ENCODE data around the gene PAM16. TPM values are rescaled to one million over a fixed set of nuclear protein-coding genes. Genes with fewer than 3 reads are reported as not detected.

The PAM16 gene
- total and polyA plus RNA-seq, 5 donors, result 57.6 to 131 (median 59.8) TPM

DNA sequence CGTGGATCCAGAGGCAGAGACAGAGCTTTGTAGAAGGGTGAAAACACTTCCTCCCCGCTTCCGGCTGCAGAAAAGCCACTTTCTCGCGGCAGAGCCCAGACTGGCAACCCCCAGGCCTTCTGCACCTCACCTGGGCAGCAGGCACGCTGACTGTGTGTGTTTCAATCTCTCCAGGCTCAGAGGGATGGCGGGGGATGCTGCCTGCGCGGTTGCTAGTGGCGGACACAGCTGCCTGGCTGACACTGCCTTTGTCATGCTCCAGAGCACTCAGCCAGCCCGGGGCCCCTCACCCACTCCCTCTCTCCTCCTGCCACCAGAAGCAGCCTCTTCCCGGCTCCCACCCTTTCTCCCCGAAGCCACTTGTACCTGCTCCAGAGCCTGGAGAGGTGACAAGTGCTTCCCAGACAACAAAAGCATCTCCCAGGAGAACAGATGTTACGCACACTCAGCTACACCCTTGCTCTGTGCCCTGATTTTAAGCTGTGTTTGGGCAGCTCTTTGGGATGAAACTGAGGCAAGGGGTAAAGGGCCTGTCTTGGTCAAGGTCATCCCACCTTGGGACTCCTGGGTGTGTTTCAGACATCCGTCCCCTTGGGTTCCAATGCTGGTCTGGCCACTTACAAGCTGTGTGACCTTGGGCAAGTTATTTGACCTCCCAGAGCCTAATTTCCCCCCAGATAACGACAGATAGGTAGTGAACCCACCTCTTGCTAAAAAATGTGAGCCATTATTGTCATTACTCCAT is 44.5 kb downstream of the PAM16 start:
- intact Hi-C loops (cut with DNase I), result no loop called here
- ATAC-seq, result no peak
- Histone ChIP-seq H3K27me3 (ENCODE audit: control insufficient read depth, insufficient read depth) (no peaks in the 10 kb centered on the region), H3K4me1 (ENCODE audit: control insufficient read depth, insufficient read depth, low read length) (peaks cover 5% of the 10 kb centered on the region), H3K27ac (ENCODE audit: low read length) (peak overlapping the region; percentile 82), H3K9me3 (ENCODE audit: control insufficient read depth, low read length) (no peaks in the 10 kb centered on the region), H3K4me3 (ENCODE audit: low read length) (peak overlapping the region; percentile 41)
- WGBS, result 62% methylated on average over 16 of the region's 16 CpGs
- no peak for DNase-seq

DNA sequence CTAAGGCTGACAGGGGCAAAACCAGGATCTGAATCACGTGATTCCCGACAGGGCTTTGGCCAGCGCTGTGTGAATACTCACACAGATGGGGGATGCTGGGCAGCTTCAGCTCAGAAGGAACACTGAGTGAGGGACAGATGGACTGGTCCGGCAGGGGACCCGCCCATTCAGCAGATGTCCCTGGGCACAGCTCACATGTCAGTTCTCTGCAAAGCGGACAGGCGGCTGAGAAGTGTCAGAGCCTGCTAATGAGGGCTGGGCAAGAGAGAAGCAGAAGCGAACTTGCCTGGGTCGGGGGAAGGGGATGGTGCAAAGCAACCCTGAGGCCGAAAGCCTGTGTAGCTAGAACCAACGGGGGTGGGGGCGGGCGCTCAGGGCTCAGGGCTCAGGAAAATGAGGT is 47.1 kb downstream of the PAM16 start:
- no peaks in the 10 kb centered on the region for H3K9me3 ChIP-seq (ENCODE audit: control insufficient read depth, low read length)
- no peak for DNase-seq
- no peaks in the 10 kb centered on the region for H3K27me3 ChIP-seq (ENCODE audit: control insufficient read depth, insufficient read depth)
- H3K27ac ChIP-seq (ENCODE audit: low read length), result no peak overlapping the region
- H3K4me1 ChIP-seq (ENCODE audit: control insufficient read depth, insufficient read depth, low read length), result peaks cover 7% of the 10 kb centered on the region
- 75% methylated on average over 13 of the region's 13 CpGs for WGBS
- no peak overlapping the region for H3K4me3 ChIP-seq (ENCODE audit: low read length)
- intact Hi-C loops (cut with DNase I), result no loop called here
- ATAC-seq, result no peak

DNA sequence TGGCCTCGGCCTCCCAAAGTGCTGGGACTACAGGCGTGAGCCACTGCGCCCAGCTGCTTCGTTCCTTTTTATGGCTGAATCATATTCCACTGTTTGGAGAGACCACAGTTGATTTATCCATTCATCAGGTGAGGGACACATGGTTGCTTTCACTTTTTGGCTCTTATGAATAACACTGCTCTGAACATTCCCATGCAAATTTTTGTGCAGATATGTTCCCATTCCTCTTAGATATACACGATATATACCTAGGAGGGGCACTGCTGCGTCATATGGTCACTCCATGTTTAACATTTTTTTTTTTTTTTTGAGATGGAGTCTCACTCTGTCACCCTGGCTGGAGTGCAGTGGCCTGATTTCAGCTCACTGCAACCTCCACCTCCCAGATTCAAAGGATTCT is 49.2 kb downstream of the PAM16 start:
- DNase-seq, result no peak
- WGBS, result 98% methylated on average over 6 of the region's 6 CpGs
- H3K4me3 ChIP-seq (ENCODE audit: low read length), result no peak overlapping the region
- ATAC-seq, result no peak
- intact Hi-C loops (cut with DNase I), result no loop called here
- H3K4me1 ChIP-seq (ENCODE audit: control insufficient read depth, insufficient read depth, low read length), result peaks cover 7% of the 10 kb centered on the region
- H3K27me3 ChIP-seq (ENCODE audit: control insufficient read depth, insufficient read depth), result no peaks in the 10 kb centered on the region
- no peak overlapping the region for H3K27ac ChIP-seq (ENCODE audit: low read length)
- no peaks in the 10 kb centered on the region for H3K9me3 ChIP-seq (ENCODE audit: control insufficient read depth, low read length)

DNA sequence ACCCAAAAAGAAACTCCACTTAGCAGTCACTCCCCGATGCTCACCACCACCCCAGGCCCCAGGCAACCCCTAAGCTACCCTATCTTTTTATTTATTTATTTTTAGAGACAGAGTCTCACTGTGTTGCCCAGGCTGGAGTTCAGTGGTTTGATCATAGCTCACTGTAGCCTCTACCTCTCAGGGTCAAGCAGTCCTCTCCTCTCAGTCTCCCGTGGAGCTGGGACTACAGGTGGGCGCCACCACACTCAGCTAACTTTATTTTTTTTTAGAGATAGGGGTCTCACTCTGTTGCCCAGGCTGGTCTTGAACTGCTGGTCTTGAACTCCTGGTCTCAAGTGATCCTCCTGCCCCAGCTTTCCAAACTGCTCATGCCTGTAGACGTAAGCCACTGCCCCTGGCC is 49.9 kb downstream of the PAM16 start:
- no peak for ATAC-seq
- Histone ChIP-seq H3K27ac (ENCODE audit: low read length) (no peak overlapping the region), H3K4me1 (ENCODE audit: control insufficient read depth, insufficient read depth, low read length) (peaks cover 2% of the 10 kb centered on the region), H3K27me3 (ENCODE audit: control insufficient read depth, insufficient read depth) (no peaks in the 10 kb centered on the region), H3K9me3 (ENCODE audit: control insufficient read depth, low read length) (no peaks in the 10 kb centered on the region), H3K4me3 (ENCODE audit: low read length) (no peak overlapping the region)
- intact Hi-C loops (cut with DNase I), result no loop called here
- 97% methylated on average over 4 of the region's 4 CpGs for WGBS
- DNase-seq, result no peak

DNA sequence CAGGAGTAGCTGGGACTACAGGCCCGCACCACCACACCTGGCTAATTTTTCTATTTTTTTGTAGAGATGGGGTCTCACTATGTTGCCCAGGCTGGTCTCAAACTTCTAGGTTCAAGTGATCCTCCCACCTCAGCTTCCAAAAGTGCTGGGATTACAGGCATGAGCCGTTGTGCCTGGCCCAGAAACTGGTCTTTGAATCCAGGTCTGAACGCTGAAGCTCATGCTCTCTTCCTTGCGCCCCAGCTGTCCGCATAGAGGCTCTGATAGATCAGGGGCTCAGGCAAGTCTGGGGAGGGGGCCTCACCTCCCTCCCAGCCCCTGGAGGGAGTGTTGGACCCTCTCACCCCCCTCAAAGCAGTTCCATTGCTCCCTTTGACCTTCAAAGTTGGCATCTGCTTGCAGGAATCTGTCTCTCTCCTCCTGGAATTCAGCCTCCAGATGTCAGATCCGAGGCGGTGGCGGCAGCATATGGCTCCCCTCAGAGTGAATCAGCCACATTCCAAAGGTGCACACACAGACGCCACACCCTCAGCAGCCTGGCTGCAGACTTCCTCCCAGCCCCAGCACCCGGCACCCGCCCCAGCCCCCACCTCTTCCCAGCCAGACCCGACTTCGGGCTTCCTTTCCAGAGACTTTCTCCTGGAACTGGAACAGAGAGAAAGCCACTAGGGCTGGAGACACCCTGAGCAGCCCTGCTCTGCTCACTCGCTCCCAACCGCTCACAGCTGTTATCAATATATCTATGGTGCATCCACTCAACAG is 52.2 kb downstream of the PAM16 start:
- Histone ChIP-seq H3K27me3 (ENCODE audit: control insufficient read depth, insufficient read depth) (no peaks in the 10 kb centered on the region), H3K9me3 (ENCODE audit: control insufficient read depth, low read length) (no peaks in the 10 kb centered on the region), H3K4me3 (ENCODE audit: low read length) (no peak overlapping the region), H3K27ac (ENCODE audit: low read length) (peak overlapping the region; percentile 86), H3K4me1 (ENCODE audit: control insufficient read depth, insufficient read depth, low read length) (peaks cover 2% of the 10 kb centered on the region)
- ATAC-seq (peak; percentile 88 to 96), DNase-seq (peak; percentile 87 to 88 (median 88))
- WGBS, result 25% methylated on average over 15 of the region's 15 CpGs
- intact Hi-C loops (cut with DNase I), result loop anchor here in 1 of 4 donors (10.0 kb wide), 1 partner anchor 106 kb away; no protein-coding TSS in a partner anchor

DNA sequence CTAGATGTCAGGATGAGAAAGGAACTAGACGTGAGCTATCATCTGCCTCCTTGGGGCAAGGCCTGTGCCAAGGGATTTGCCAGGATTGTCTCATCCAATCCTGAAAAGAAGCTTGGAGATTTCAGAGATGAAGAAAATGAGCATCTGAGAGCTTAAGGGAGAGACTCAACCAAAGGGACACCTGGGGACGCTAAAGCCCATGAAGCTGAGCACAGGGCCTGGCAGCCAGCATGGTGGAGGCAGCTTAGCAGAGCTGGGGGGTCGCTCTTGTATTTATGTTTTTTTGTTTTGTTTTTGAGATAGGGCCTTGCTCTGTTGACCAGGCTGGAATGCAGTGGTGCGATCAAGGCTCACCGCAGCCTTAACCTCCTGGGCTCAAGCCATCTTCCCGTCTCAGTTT is 53.6 kb downstream of the PAM16 start:
- peaks cover 2% of the 10 kb centered on the region for H3K4me1 ChIP-seq (ENCODE audit: control insufficient read depth, insufficient read depth, low read length)
- intact Hi-C loops (cut with DNase I), result loop anchor here in 1 of 4 donors (10.0 kb wide), 1 partner anchor 107 kb away; no protein-coding TSS in a partner anchor
- DNase-seq (no peak), ATAC-seq (no peak)
- H3K27me3 ChIP-seq (ENCODE audit: control insufficient read depth, insufficient read depth), result no peaks in the 10 kb centered on the region
- H3K27ac ChIP-seq (ENCODE audit: low read length), result no peak overlapping the region
- no peak overlapping the region for H3K4me3 ChIP-seq (ENCODE audit: low read length)
- H3K9me3 ChIP-seq (ENCODE audit: control insufficient read depth, low read length), result no peaks in the 10 kb centered on the region
- 91% methylated on average over 6 of the region's 6 CpGs for WGBS

DNA sequence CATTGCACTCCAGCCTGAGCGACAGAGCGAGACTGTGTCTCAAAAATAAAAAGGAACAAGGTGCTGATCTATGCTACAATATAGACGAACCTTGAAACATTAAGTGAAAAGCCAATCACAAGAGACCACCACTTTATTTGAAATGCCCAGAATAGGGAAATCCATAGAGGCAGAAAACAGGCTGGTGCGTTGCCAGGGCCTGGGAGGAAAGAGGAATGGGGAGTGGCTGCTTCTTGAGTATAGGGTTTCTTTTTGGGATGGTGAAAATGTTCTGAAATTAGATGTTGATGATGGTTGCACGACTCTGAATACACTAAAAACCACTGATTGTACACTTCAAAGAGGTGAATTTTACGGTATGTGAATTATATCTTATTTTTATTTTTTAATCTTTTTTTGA is 55.5 kb downstream of the PAM16 start:
- Histone ChIP-seq H3K4me3 (ENCODE audit: low read length) (no peak overlapping the region), H3K4me1 (ENCODE audit: control insufficient read depth, insufficient read depth, low read length) (peaks cover 2% of the 10 kb centered on the region), H3K27ac (ENCODE audit: low read length) (no peak overlapping the region), H3K27me3 (ENCODE audit: control insufficient read depth, insufficient read depth) (no peaks in the 10 kb centered on the region), H3K9me3 (ENCODE audit: control insufficient read depth, low read length) (no peaks in the 10 kb centered on the region)
- WGBS, result 87% methylated on average over 6 of the region's 6 CpGs
- no peak for ATAC-seq
- intact Hi-C loops (cut with DNase I), result loop anchor here in 1 of 4 donors (10.0 kb wide), 1 partner anchor 109 kb away; no protein-coding TSS in a partner anchor
- no peak for DNase-seq

DNA sequence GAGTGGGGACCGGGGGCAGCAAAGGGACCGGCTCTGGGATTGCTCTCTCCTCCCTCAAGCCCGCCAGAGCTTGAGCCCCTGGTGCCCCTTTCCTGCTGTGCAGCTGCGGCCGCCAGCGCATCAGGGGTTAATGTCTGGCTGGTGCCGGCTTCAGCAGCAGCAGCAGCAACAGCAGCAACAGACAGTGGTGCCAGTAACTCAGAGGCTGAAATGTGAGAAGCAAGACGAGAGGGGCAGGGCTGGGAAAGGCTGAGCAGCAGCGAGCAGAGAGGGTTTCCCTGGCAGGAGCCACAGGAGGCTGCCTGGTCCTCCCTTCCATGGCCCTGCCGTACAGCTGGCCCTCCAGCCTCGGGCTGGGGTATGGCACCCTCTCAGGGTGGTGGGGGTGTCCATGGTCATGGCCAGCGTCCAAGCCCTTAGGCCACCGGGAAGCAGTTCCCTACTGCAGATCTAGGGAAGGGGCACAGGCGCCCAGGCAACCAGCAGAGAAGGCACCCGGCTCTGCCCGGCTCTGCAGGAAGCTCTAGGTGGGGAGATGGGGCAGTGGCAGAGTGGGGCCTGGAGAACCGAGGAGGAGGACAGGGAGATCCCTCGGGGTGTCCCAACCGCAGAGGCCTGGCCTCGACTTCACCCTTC is 57.2 kb downstream of the PAM16 start:
- WGBS, result 15% methylated on average over 20 of the region's 20 CpGs
- DNase-seq (peak; percentile 67 to 85 (median 84)), ATAC-seq (peak; percentile 77 to 86)
- H3K9me3 ChIP-seq (ENCODE audit: control insufficient read depth, low read length), result no peaks in the 10 kb centered on the region
- intact Hi-C loops (cut with DNase I), result loop anchor here in 1 of 4 donors (10.0 kb wide), 1 partner anchor 111 kb away; no protein-coding TSS in a partner anchor
- no peak overlapping the region for H3K4me3 ChIP-seq (ENCODE audit: low read length)
- no peak overlapping the region for H3K27ac ChIP-seq (ENCODE audit: low read length)
- no peaks in the 10 kb centered on the region for H3K27me3 ChIP-seq (ENCODE audit: control insufficient read depth, insufficient read depth)
- no peaks in the 10 kb centered on the region for H3K4me1 ChIP-seq (ENCODE audit: control insufficient read depth, insufficient read depth, low read length)

DNA sequence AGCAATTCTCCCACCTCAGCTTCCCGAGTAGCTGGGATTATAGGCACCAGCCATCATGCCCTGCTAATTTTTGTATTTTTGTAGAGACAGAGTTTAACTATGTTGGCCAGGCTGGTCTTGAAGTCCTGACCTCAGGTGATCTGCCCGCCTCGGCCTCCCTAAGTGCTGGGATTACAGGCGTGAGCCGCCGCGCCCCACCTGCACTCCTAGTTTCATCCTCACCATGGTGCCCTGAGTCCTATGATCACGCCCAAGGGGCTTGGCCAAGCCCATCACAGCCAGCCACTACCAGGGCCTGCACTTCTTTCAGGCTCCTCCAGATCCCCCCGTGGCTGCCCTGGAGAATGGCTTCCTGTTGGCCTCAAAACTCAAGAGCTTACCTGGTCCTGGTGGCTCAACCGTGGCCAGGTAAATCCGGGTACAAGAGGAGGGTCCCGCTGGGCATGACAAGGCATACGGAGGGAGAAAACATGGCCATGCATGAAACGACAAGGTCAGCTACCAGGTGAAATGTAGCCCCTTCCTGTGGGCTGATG is 57.9 kb downstream of the PAM16 start:
- intact Hi-C loops (cut with DNase I), result loop anchor here in 1 of 4 donors (10.0 kb wide), 1 partner anchor 112 kb away; no protein-coding TSS in a partner anchor
- Histone ChIP-seq H3K4me3 (ENCODE audit: low read length) (no peak overlapping the region), H3K4me1 (ENCODE audit: control insufficient read depth, insufficient read depth, low read length) (peaks cover 2% of the 10 kb centered on the region), H3K27ac (ENCODE audit: low read length) (no peak overlapping the region), H3K9me3 (ENCODE audit: control insufficient read depth, low read length) (no peaks in the 10 kb centered on the region), H3K27me3 (ENCODE audit: control insufficient read depth, insufficient read depth) (no peaks in the 10 kb centered on the region)
- DNase-seq, result no peak
- ATAC-seq, result peak in 1 of 2 donors; percentile 2
- WGBS, result 63% methylated on average over 14 of the region's 14 CpGs

DNA sequence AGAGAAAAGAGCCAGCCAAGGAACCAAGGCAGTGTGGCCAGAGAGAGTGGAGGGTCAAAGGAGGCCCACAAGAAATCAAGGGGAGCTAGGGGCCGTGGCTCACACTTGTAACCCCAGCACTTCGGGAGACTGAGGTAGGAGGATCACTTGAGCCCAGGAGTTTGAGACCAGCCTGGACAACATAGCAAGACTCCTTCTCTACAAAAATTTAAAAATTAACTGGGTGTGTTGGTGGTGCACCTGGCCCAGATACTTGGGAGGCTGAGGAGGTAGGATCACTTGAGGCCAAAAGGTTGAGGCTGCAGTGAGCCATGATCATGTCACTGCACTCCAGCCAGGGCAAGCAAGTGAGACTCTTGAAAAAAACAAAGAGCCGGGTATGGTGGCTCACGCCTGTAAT is 59.4 kb downstream of the PAM16 start:
- WGBS, result 94% methylated on average over 4 of the region's 4 CpGs
- Histone ChIP-seq H3K9me3 (ENCODE audit: control insufficient read depth, low read length) (no peaks in the 10 kb centered on the region), H3K27ac (ENCODE audit: low read length) (no peak overlapping the region), H3K4me3 (ENCODE audit: low read length) (no peak overlapping the region), H3K27me3 (ENCODE audit: control insufficient read depth, insufficient read depth) (no peaks in the 10 kb centered on the region), H3K4me1 (ENCODE audit: control insufficient read depth, insufficient read depth, low read length) (peaks cover 2% of the 10 kb centered on the region)
- ATAC-seq, result no peak
- intact Hi-C loops (cut with DNase I), result loop anchor here in 1 of 4 donors (10.0 kb wide), 1 partner anchor 113 kb away; no protein-coding TSS in a partner anchor
- DNase-seq, result peak in 1 of 3 donors; percentile 2
